Activated CD4-positive, alpha-beta memory T cell treated with anti-CD3 and anti-CD28 coated beads for 36 hours (primary cell): ENCODE measurements around the gene HPRT1. TPM values are rescaled to one million over a fixed set of nuclear protein-coding genes. Genes with fewer than 3 reads are reported as not detected.

Experiments
- CTCF ChIA-PET: fragments of 350-600 bp; sonication (Branson Sonifier 250); formaldehyde crosslinking; loops from one replicate; lab custom pipeline; 2021; ENCODE audit warnings: antibody characterized with exemption, inconsistent platforms; lab: Charles Lee
- POLR2A ChIA-PET: fragments of 350-600 bp; sonication (Branson Sonifier 250); formaldehyde crosslinking; loops from one replicate; lab custom pipeline; 2021; ENCODE audit warnings: antibody characterized with exemption; lab: Charles Lee
- DNase-seq: peaks from one replicate; pipeline ENCODE4 v3.0.0-alpha.2; 2020
- H3K27ac Mint-ChIP-seq: one replicate; pipeline ENCODE4 v1.8.0; 2021; ENCODE audit warnings: mixed read lengths
- H3K27me3 Mint-ChIP-seq: one replicate; pipeline ENCODE4 v1.8.0; 2021; ENCODE audit warnings: mixed read lengths
- H3K36me3 Mint-ChIP-seq: one replicate; pipeline ENCODE4 v1.8.0; 2021; ENCODE audit warnings: mixed read lengths
- H3K4me1 Mint-ChIP-seq: one replicate; pipeline ENCODE4 v1.8.0; 2021; ENCODE audit warnings: low read depth, mixed read lengths
- H3K4me3 Mint-ChIP-seq: one replicate; pipeline ENCODE4 v1.8.0; 2021; ENCODE audit warnings: mild to moderate bottlenecking, mixed read lengths
- H3K9me3 Mint-ChIP-seq: one replicate; pipeline ENCODE4 v1.8.0; 2021; ENCODE audit warnings: mixed read lengths
- intact Hi-C: fragments of 100-400 bp; cut with micrococcal nuclease; formaldehyde crosslinking; loops from one replicate; pipeline ENCODE4 v1.15.1; 2023
- total RNA-seq, 2 experiments: library from RNA; stranded (reverse); gene quantifications; one replicate each; pipeline ENCODE4 v1.2.3, GENCODE V29; 2021

HPRT1 gene
- total RNA-seq, 2 experiments from 2014 or later = 104 to 109 TPM

- Mint-ChIP-seq H3K9me3 (no peaks in the 10 kb centered on the region), H3K27me3 (no peaks in the 10 kb centered on the region), H3K4me1 (no peaks in the 10 kb centered on the region), H3K4me3 (no peak overlapping the region), H3K36me3 (no peaks in the 10 kb centered on the region), H3K27ac (no peak overlapping the region)
- no peak for DNase-seq
- intact Hi-C loops = no loop called here
- POLR2A ChIA-PET = no interaction called here
- CTCF ChIA-PET = no interaction called here
These were observed 69.0 kb downstream of the HPRT1 start for GRCh38 chrX:134528960-134529359.

- CTCF ChIA-PET = interaction anchor here (1.0 kb wide), 1 partner anchor 9 kb away, joined by 3 read pairs; no protein-coding TSS in a partner anchor
These were observed 69.5 kb downstream of the HPRT1 start for GRCh38 chrX:134529481-134529880.

GRCh38 chrX:134530845-134531244 is 70.9 kb downstream of the HPRT1 start:
- POLR2A ChIA-PET = no interaction called here
- DNase-seq = no peak
- no peaks in the 10 kb centered on the region for H3K36me3 Mint-ChIP-seq
- CTCF ChIA-PET = no interaction called here
- H3K9me3 Mint-ChIP-seq = no peaks in the 10 kb centered on the region
- no peak overlapping the region for H3K27ac Mint-ChIP-seq
- H3K27me3 Mint-ChIP-seq = no peaks in the 10 kb centered on the region
- no peak overlapping the region for H3K4me3 Mint-ChIP-seq
- no peaks in the 10 kb centered on the region for H3K4me1 Mint-ChIP-seq
- intact Hi-C loops = no loop called here

More at GRCh38 chrX:134529481-134529880, 69.5 kb downstream of the HPRT1 start:
- H3K4me3 Mint-ChIP-seq = no peak overlapping the region
- H3K27me3 Mint-ChIP-seq = no peaks in the 10 kb centered on the region
- no peaks in the 10 kb centered on the region for H3K4me1 Mint-ChIP-seq
- H3K9me3 Mint-ChIP-seq = no peaks in the 10 kb centered on the region
- H3K27ac Mint-ChIP-seq = no peak overlapping the region
- POLR2A ChIA-PET = no interaction called here
- DNase-seq = no peak
- no peaks in the 10 kb centered on the region for H3K36me3 Mint-ChIP-seq
- intact Hi-C loops = no loop called here

- no peak overlapping the region for H3K4me3 Mint-ChIP-seq
- no peak for DNase-seq
- POLR2A ChIA-PET = no interaction called here
- H3K9me3 Mint-ChIP-seq = no peaks in the 10 kb centered on the region
- no peak overlapping the region for H3K27ac Mint-ChIP-seq
- H3K4me1 Mint-ChIP-seq = no peaks in the 10 kb centered on the region
- CTCF ChIA-PET = no interaction called here
- H3K27me3 Mint-ChIP-seq = peaks cover 2% of the 10 kb centered on the region
- intact Hi-C loops = no loop called here
- H3K36me3 Mint-ChIP-seq = no peaks in the 10 kb centered on the region
These were observed 73.4 kb downstream of the HPRT1 start for GRCh38 chrX:134533352-134533751.

- ChIA-PET CTCF (no interaction called here), POLR2A (no interaction called here)
- no peaks in the 10 kb centered on the region for H3K36me3 Mint-ChIP-seq
- DNase-seq = no peak
- H3K27me3 Mint-ChIP-seq = peaks cover 2% of the 10 kb centered on the region
- H3K4me1 Mint-ChIP-seq = no peaks in the 10 kb centered on the region
- H3K9me3 Mint-ChIP-seq = no peaks in the 10 kb centered on the region
- H3K4me3 Mint-ChIP-seq = no peak overlapping the region
- intact Hi-C loops = no loop called here
- no peak overlapping the region for H3K27ac Mint-ChIP-seq
These were observed 74.0 kb downstream of the HPRT1 start for GRCh38 chrX:134533952-134534351.

- no peak for DNase-seq
- CTCF ChIA-PET = no interaction called here
- H3K4me1 Mint-ChIP-seq = no peaks in the 10 kb centered on the region
- POLR2A ChIA-PET = no interaction called here
- peaks cover 2% of the 10 kb centered on the region for H3K27me3 Mint-ChIP-seq
- H3K9me3 Mint-ChIP-seq = no peaks in the 10 kb centered on the region
- intact Hi-C loops = no loop called here
- no peak overlapping the region for H3K4me3 Mint-ChIP-seq
- no peak overlapping the region for H3K27ac Mint-ChIP-seq
- H3K36me3 Mint-ChIP-seq = no peaks in the 10 kb centered on the region
These were observed 77.4 kb downstream of the HPRT1 start for GRCh38 chrX:134537179-134537955.

GRCh38 chrX:134538316-134538715 is 78.4 kb downstream of the HPRT1 start:
- no peaks in the 10 kb centered on the region for H3K4me1 Mint-ChIP-seq
- intact Hi-C loops = no loop called here
- no peaks in the 10 kb centered on the region for H3K36me3 Mint-ChIP-seq
- ChIA-PET CTCF (no interaction called here), POLR2A (no interaction called here)
- H3K27me3 Mint-ChIP-seq = peaks cover 5% of the 10 kb centered on the region
- H3K4me3 Mint-ChIP-seq = no peak overlapping the region
- H3K27ac Mint-ChIP-seq = no peak overlapping the region
- H3K9me3 Mint-ChIP-seq = no peaks in the 10 kb centered on the region
- no peak for DNase-seq

GRCh38 chrX:134541906-134542305 is 81.9 kb downstream of the HPRT1 start:
- no peaks in the 10 kb centered on the region for H3K36me3 Mint-ChIP-seq
- DNase-seq = no peak
- no peaks in the 10 kb centered on the region for H3K9me3 Mint-ChIP-seq
- no peak overlapping the region for H3K4me3 Mint-ChIP-seq
- ChIA-PET CTCF (no interaction called here), POLR2A (no interaction called here)
- no peak overlapping the region for H3K27ac Mint-ChIP-seq
- peaks cover 21% of the 10 kb centered on the region for H3K27me3 Mint-ChIP-seq
- intact Hi-C loops = no loop called here
- no peaks in the 10 kb centered on the region for H3K4me1 Mint-ChIP-seq

- ChIA-PET POLR2A (no interaction called here), CTCF (no interaction called here)
- Mint-ChIP-seq H3K27ac (no peak overlapping the region), H3K4me3 (no peak overlapping the region), H3K27me3 (peaks cover 25% of the 10 kb centered on the region), H3K9me3 (no peaks in the 10 kb centered on the region), H3K4me1 (no peaks in the 10 kb centered on the region), H3K36me3 (no peaks in the 10 kb centered on the region)
- intact Hi-C loops = no loop called here
- DNase-seq = no peak
These were observed 82.5 kb downstream of the HPRT1 start for GRCh38 chrX:134542485-134542884.

GRCh38 chrX:134543288-134543687 is 83.3 kb downstream of the HPRT1 start:
- Mint-ChIP-seq H3K4me3 (no peak overlapping the region), H3K9me3 (no peaks in the 10 kb centered on the region)

GRCh38 chrX:134544135-134544512 is 84.2 kb downstream of the HPRT1 start:
- no peaks in the 10 kb centered on the region for H3K36me3 Mint-ChIP-seq
- no peak overlapping the region for H3K4me3 Mint-ChIP-seq
- intact Hi-C loops = no loop called here
- ChIA-PET POLR2A (no interaction called here), CTCF (no interaction called here)
- peaks cover 37% of the 10 kb centered on the region for H3K27me3 Mint-ChIP-seq
- DNase-seq = no peak
- peaks cover 12% of the 10 kb centered on the region for H3K4me1 Mint-ChIP-seq
- H3K9me3 Mint-ChIP-seq = no peaks in the 10 kb centered on the region
- H3K27ac Mint-ChIP-seq = no peak overlapping the region

More at GRCh38 chrX:134543288-134543687, 83.3 kb downstream of the HPRT1 start:
- POLR2A ChIA-PET = no interaction called here
- peaks cover 4% of the 10 kb centered on the region for H3K4me1 Mint-ChIP-seq
- no peak for DNase-seq
- H3K27me3 Mint-ChIP-seq = peaks cover 29% of the 10 kb centered on the region
- intact Hi-C loops = no loop called here
- H3K36me3 Mint-ChIP-seq = no peaks in the 10 kb centered on the region
- CTCF ChIA-PET = no interaction called here
- no peak overlapping the region for H3K27ac Mint-ChIP-seq

- H3K9me3 Mint-ChIP-seq = no peaks in the 10 kb centered on the region
- no peak for DNase-seq
- H3K36me3 Mint-ChIP-seq = no peaks in the 10 kb centered on the region
- intact Hi-C loops = no loop called here
- ChIA-PET CTCF (no interaction called here), POLR2A (no interaction called here)
- peaks cover 38% of the 10 kb centered on the region for H3K27me3 Mint-ChIP-seq
- H3K4me1 Mint-ChIP-seq = peaks cover 13% of the 10 kb centered on the region
- H3K27ac Mint-ChIP-seq = no peak overlapping the region
- H3K4me3 Mint-ChIP-seq = no peak overlapping the region
These were observed 84.7 kb downstream of the HPRT1 start for GRCh38 chrX:134544513-134545151.

- no peak overlapping the region for H3K4me3 Mint-ChIP-seq
- intact Hi-C loops = no loop called here
- DNase-seq = no peak
These were observed 85.5 kb downstream of the HPRT1 start for GRCh38 chrX:134545510-134545909.

More at GRCh38 chrX:134545510-134545909, 85.5 kb downstream of the HPRT1 start:
- Mint-ChIP-seq H3K27ac (no peak overlapping the region), H3K9me3 (no peaks in the 10 kb centered on the region), H3K4me1 (peaks cover 22% of the 10 kb centered on the region), H3K36me3 (no peaks in the 10 kb centered on the region), H3K27me3 (peaks cover 45% of the 10 kb centered on the region)
- ChIA-PET POLR2A (no interaction called here), CTCF (no interaction called here)
